Stimulated activated naive B cell treated with anti-CD40 and anti-IgM and Interleukin-4, amounts not matched to agents 10 μg/mL and 1 μg/mL and 100 μg/mL, for 72 hours (primary cell): ENCODE results near the gene GJC2.

Experiments used
- ATAC-seq, 2 donors: fragments of 150-1000 bp; cut with Tn5 transposase; replicated peaks; 2 replicates each; pipeline ENCODE4 v1.10.0; 2021; ENCODE audit warnings: moderate library complexity in 1 of 2
- DNase-seq: peaks from one replicate; pipeline ENCODE4 v3.0.0; 2021
- H3K27ac Mint-ChIP-seq: one replicate; pipeline ENCODE4 v1.8.0; 2022; ENCODE audit warnings: mild to moderate bottlenecking, mixed read lengths
- H3K27me3 Mint-ChIP-seq, 2 donors: one replicate each; pipeline ENCODE4 v1.8.0; 2022; ENCODE audit warnings: mixed read lengths in 2 of 2
- H3K36me3 Mint-ChIP-seq, 2 donors: one replicate each; pipeline ENCODE4 v1.8.0; 2022; ENCODE audit warnings: mixed read lengths in 2 of 2, mild to moderate bottlenecking in 1 of 2
- H3K4me1 Mint-ChIP-seq, 2 donors: one replicate each; pipeline ENCODE4 v1.8.0; 2022; ENCODE audit warnings: mixed read lengths in 2 of 2, mild to moderate bottlenecking in 1 of 2
- H3K4me3 Mint-ChIP-seq, 2 donors: one replicate each; pipeline ENCODE4 v1.8.0; 2022; ENCODE audit warnings: mild to moderate bottlenecking in 2 of 2, mixed read lengths in 2 of 2, moderate library complexity in 1 of 2
- H3K9me3 Mint-ChIP-seq, 2 donors: one replicate each; pipeline ENCODE4 v1.8.0; 2022; ENCODE audit warnings: mixed read lengths in 2 of 2, mild to moderate bottlenecking in 1 of 2

GJC2 gene

GRCh38 chr1:228163007-228163753, 13.4 kb downstream of the GJC2 start:
- Mint-ChIP-seq H3K36me3 (peaks cover 0 to 3% of the 10 kb centered on the region in 2 donors), H3K27ac (no peak overlapping the region), H3K9me3 (no peaks in the 10 kb centered on the region), H3K27me3 (peaks cover 0 to 6% of the 10 kb centered on the region in 2 donors), H3K4me3 (no peak overlapping the region), H3K4me1 (peaks cover 17 to 32% of the 10 kb centered on the region in 2 donors)
- DNase-seq (no peak), ATAC-seq (no peak)

GRCh38 chr1:228163776-228164519, 14.2 kb downstream of the GJC2 start:
- peaks cover 20 to 38% of the 10 kb centered on the region in 2 donors for H3K4me1 Mint-ChIP-seq
- no peaks in the 10 kb centered on the region for H3K9me3 Mint-ChIP-seq
- peaks cover 0 to 6% of the 10 kb centered on the region in 2 donors for H3K27me3 Mint-ChIP-seq
- no peak for ATAC-seq
- peaks cover 3 to 7% of the 10 kb centered on the region in 2 donors for H3K36me3 Mint-ChIP-seq
- H3K4me3 Mint-ChIP-seq: peak overlapping the region; percentile 79 to 84
- peak overlapping the region; percentile 91 for H3K27ac Mint-ChIP-seq
- no peak for DNase-seq

- H3K9me3 Mint-ChIP-seq: no peaks in the 10 kb centered on the region
- H3K4me3 Mint-ChIP-seq: peak overlapping the region; percentile 84 to 85
- peaks cover 0 to 6% of the 10 kb centered on the region in 2 donors for H3K27me3 Mint-ChIP-seq
- no peak for ATAC-seq
- DNase-seq: no peak
- H3K4me1 Mint-ChIP-seq: peaks cover 24 to 46% of the 10 kb centered on the region in 2 donors
- peak overlapping the region; percentile 97 for H3K27ac Mint-ChIP-seq
- H3K36me3 Mint-ChIP-seq: peaks cover 5 to 7% of the 10 kb centered on the region in 2 donors
These were observed 15.0 kb downstream of the GJC2 start for GRCh38 chr1:228164561-228165371.

GRCh38 chr1:228165372-228166169, 15.8 kb downstream of the GJC2 start, which contains the start of gene IBA57:
Gene IBA57 (plus strand): TSS chr1:228165804. CDS start chr1:228165817, 13 bp downstream.
- Mint-ChIP-seq H3K36me3 (peaks cover 5 to 10% of the 10 kb centered on the region in 2 donors), H3K27ac (peak within 1 kb of the TSS; percentile 97), H3K4me1 (peaks cover 27 to 51% of the 10 kb centered on the region in 2 donors), H3K4me3 (peak within 1 kb of the TSS; percentile 84 to 90), H3K27me3 (peaks cover 0 to 6% of the 10 kb centered on the region in 2 donors), H3K9me3 (no peaks in the 10 kb centered on the region)
- DNase-seq: peak; percentile 99
- ATAC-seq: peak; percentile 87 to 88

- peaks cover 5 to 11% of the 10 kb centered on the region in 2 donors for H3K36me3 Mint-ChIP-seq
- no peak for DNase-seq
- peaks cover 0 to 4% of the 10 kb centered on the region in 2 donors for H3K27me3 Mint-ChIP-seq
- H3K27ac Mint-ChIP-seq: peak overlapping the region; percentile 97
- no peaks in the 10 kb centered on the region for H3K9me3 Mint-ChIP-seq
- H3K4me1 Mint-ChIP-seq: peaks cover 27 to 54% of the 10 kb centered on the region in 2 donors
- peak overlapping the region; percentile 84 to 90 for H3K4me3 Mint-ChIP-seq
- peak; percentile 17 to 79 for ATAC-seq
These were observed 16.6 kb downstream of the GJC2 start for GRCh38 chr1:228166170-228166936.

- H3K4me1 Mint-ChIP-seq: peaks cover 34 to 60% of the 10 kb centered on the region in 2 donors
These were observed 19.0 kb downstream of the GJC2 start for GRCh38 chr1:228168563-228169270.

GRCh38 chr1:228169345-228169744, 19.6 kb downstream of the GJC2 start:
- no peak for DNase-seq
- no peak overlapping the region for H3K4me3 Mint-ChIP-seq
- no peak overlapping the region for H3K27ac Mint-ChIP-seq
- ATAC-seq: no peak
- no peaks in the 10 kb centered on the region for H3K9me3 Mint-ChIP-seq
- H3K27me3 Mint-ChIP-seq: no peaks in the 10 kb centered on the region
- H3K36me3 Mint-ChIP-seq: peaks cover 5 to 24% of the 10 kb centered on the region in 2 donors
- peaks cover 31 to 56% of the 10 kb centered on the region in 2 donors for H3K4me1 Mint-ChIP-seq

More at GRCh38 chr1:228168563-228169270, 19.0 kb downstream of the GJC2 start:
- H3K27me3 Mint-ChIP-seq: no peaks in the 10 kb centered on the region
- no peak overlapping the region for H3K4me3 Mint-ChIP-seq
- no peak for DNase-seq
- H3K27ac Mint-ChIP-seq: peak overlapping the region; percentile 31
- peaks cover 5 to 24% of the 10 kb centered on the region in 2 donors for H3K36me3 Mint-ChIP-seq
- ATAC-seq: no peak
- H3K9me3 Mint-ChIP-seq: no peaks in the 10 kb centered on the region

GRCh38 chr1:228170666-228171065, 20.9 kb downstream of the GJC2 start:
- Mint-ChIP-seq H3K27me3 (no peaks in the 10 kb centered on the region), H3K4me3 (no peak overlapping the region), H3K4me1 (peaks cover 26 to 46% of the 10 kb centered on the region in 2 donors), H3K36me3 (peaks cover 5 to 21% of the 10 kb centered on the region in 2 donors), H3K27ac (peak overlapping the region; percentile 73), H3K9me3 (no peaks in the 10 kb centered on the region)
- ATAC-seq (no peak), DNase-seq (no peak)

GRCh38 chr1:228171221-228171891, 21.6 kb downstream of the GJC2 start:
- Mint-ChIP-seq H3K4me3 (no peak overlapping the region), H3K36me3 (peaks cover 5 to 21% of the 10 kb centered on the region in 2 donors), H3K9me3 (no peaks in the 10 kb centered on the region), H3K27me3 (no peaks in the 10 kb centered on the region), H3K4me1 (peaks cover 24 to 46% of the 10 kb centered on the region in 2 donors), H3K27ac (peak overlapping the region; percentile 6)
- ATAC-seq (no peak), DNase-seq (no peak)

GRCh38 chr1:228172591-228173527, 23.1 kb downstream of the GJC2 start:
- no peak for DNase-seq
- H3K4me1 Mint-ChIP-seq: peaks cover 20 to 44% of the 10 kb centered on the region in 2 donors

More at GRCh38 chr1:228172591-228173527, 23.1 kb downstream of the GJC2 start:
- H3K27ac Mint-ChIP-seq: no peak overlapping the region
- no peaks in the 10 kb centered on the region for H3K27me3 Mint-ChIP-seq
- no peak for ATAC-seq
- H3K4me3 Mint-ChIP-seq: no peak overlapping the region
- no peaks in the 10 kb centered on the region for H3K9me3 Mint-ChIP-seq
- peaks cover 5 to 24% of the 10 kb centered on the region in 2 donors for H3K36me3 Mint-ChIP-seq
